Gastroesophageal sphincter (tissue), 4 donors: ENCODE measurements around the gene ZNF547. TPM values are rescaled to one million over a fixed set of nuclear protein-coding genes. Genes with fewer than 3 reads are reported as not detected.

Experiments
- ATAC-seq: fragments of 150-250 bp; one replicate; pipeline ENCODE4 v1.9.1; 2016; ENCODE audit warnings: mild to moderate bottlenecking, moderate library complexity
- H3K27ac ChIP-seq, 4 donors: fragments of 200-600 bp; sonication (generic) in 3 of 4; 1 replicate in 3 of 4; 2 replicates in 1 of 4; pipeline ENCODE4 v1.5.1; 2016 to 2019
- H3K27me3 ChIP-seq: fragments of 200-600 bp; sonication (generic); one replicate; pipeline ENCODE4 v1.5.1; 2019
- H3K36me3 ChIP-seq, 2 donors: fragments of 200-600 bp; sonication (generic); one replicate each; pipeline ENCODE4 v1.5.1; 2019; ENCODE audit warnings: control low read depth in 1 of 2
- H3K4me1 ChIP-seq, 3 donors: fragments of 200-600 bp; sonication (generic); 1 replicate in 2 of 3; 2 replicates in 1 of 3; pipeline ENCODE4 v1.5.1; 2016 to 2019; ENCODE audit warnings: control low read depth in 2 of 3
- H3K4me3 ChIP-seq, 2 donors: fragments of 200-600 bp; sonication (generic); one replicate each; pipeline ENCODE4 v1.5.1; 2019; ENCODE audit warnings: mild to moderate bottlenecking in 1 of 2, moderate library complexity in 1 of 2
- H3K9me3 ChIP-seq, 3 donors: fragments of 200-600 bp; sonication (generic); one replicate each; pipeline ENCODE4 v1.5.1; 2017 to 2019; ENCODE audit warnings: control low read depth in 2 of 3
- EP300 ChIP-seq: sonication (generic); formaldehyde crosslinking; IDR thresholded peaks from one replicate; pipeline ENCODE4 v1.6.1; 2017; ENCODE audit warnings: antibody characterized with exemption, mild to moderate bottlenecking
- POLR2A ChIP-seq, 2 donors: fragments of 450-650 bp; IDR thresholded peaks; one replicate each; pipeline ENCODE4 v1.6.1; 2017; ENCODE audit warnings: antibody characterized with exemption in 2 of 2, mild to moderate bottlenecking in 2 of 2, moderate library complexity in 1 of 2
- POLR2AphosphoS5 ChIP-seq: sonication (generic); formaldehyde crosslinking; IDR thresholded peaks from one replicate; pipeline ENCODE4 v1.6.1; 2017; ENCODE audit warnings: antibody characterized with exemption
- WGBS, 2 donors: methylation state at CpG; one replicate each; pipeline ENCODE4 v1.1.5; 2018; ENCODE audit warnings: low coverage in 1 of 2; 5-methylcytosine and 5-hydroxymethylcytosine counted together
- total RNA-seq, 4 donors: library from RNA; depleted of rRNA; stranded (reverse); fragments of >200 nt; gene quantifications; one replicate each; pipeline ENCODE4 v1.1.0, GENCODE V29; 2016
- TF ChIP-seq, protein P1 (sequence below), 4 experiments: fragments of 200-600 bp in 2 of 4; fragments of 450-650 bp in 2 of 4; sonication (generic) in 1 of 4; IDR thresholded peaks; one replicate each; pipeline ENCODE4 v1.5.1; 2017 to 2019; ENCODE audit warnings: antibody characterized with exemption in 4 of 4, mild to moderate bottlenecking in 2 of 4, moderate library complexity in 2 of 4

Gene ZNF547
- total RNA-seq, 4 donors from 2014 or later: 1.0 to 4.8 (median 2.0) TPM

- H3K4me3 ChIP-seq: no peak overlapping the region
- H3K4me1 ChIP-seq: no peaks in the 10 kb centered on the region
- no peak overlapping the region for H3K27ac ChIP-seq
- ATAC-seq: no peak
- H3K9me3 ChIP-seq: peaks cover 0 to 48% (median 0%) of the 10 kb centered on the region in 3 donors
- H3K36me3 ChIP-seq: peaks cover under 1 to 50% of the 10 kb centered on the region in 2 donors
- 80 to 88% methylated on average over 2 to 7 of the region's 9 CpGs for WGBS, 2 donors
- no peak for TF ChIP-seq EP300
- TF ChIP-seq, protein P1, sequence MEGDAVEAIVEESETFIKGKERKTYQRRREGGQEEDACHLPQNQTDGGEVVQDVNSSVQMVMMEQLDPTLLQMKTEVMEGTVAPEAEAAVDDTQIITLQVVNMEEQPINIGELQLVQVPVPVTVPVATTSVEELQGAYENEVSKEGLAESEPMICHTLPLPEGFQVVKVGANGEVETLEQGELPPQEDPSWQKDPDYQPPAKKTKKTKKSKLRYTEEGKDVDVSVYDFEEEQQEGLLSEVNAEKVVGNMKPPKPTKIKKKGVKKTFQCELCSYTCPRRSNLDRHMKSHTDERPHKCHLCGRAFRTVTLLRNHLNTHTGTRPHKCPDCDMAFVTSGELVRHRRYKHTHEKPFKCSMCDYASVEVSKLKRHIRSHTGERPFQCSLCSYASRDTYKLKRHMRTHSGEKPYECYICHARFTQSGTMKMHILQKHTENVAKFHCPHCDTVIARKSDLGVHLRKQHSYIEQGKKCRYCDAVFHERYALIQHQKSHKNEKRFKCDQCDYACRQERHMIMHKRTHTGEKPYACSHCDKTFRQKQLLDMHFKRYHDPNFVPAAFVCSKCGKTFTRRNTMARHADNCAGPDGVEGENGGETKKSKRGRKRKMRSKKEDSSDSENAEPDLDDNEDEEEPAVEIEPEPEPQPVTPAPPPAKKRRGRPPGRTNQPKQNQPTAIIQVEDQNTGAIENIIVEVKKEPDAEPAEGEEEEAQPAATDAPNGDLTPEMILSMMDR (IDR thresholded peaks at IDR 0.05): no peak
- TF ChIP-seq POLR2A (IDR thresholded peaks at IDR 0.05): no peak
- H3K27me3 ChIP-seq: no peaks in the 10 kb centered on the region
Measured at GRCh38 chr19:57403737-57404563, 40.6 kb downstream of the ZNF547 start.

DNA sequence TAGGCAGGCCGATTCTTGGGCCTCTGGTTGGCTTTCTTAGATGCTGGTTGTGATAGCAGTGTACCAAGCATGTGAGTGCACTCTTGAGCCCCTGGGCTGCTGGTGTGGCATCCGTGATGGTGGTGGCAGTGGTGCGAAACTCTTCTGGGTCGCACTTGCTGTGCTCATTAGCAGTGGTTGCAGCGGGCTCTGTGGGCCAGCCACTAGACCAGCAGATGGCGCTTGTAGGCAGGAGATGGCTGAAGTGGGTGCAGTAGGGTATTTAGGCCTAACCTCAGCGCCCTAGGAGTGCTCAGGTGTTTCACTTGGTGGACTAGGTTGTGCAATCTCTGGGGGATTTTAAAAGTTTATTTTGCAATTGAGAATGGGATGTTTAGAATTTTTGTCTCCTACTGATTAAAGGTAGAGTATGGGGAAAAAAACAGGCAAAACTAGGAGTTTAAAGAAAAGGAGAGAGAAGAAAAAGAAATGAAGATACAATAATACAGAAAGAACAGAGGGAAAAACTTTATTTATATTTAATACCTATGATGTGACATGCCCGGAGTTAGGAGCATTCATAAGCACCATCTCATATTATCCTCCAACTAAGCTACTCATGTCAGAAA is 43.3 kb downstream of the ZNF547 start:
- 4 to 17% methylated on average over 3 to 5 of the region's 8 CpGs for WGBS, 2 donors
- ATAC-seq: no peak
- no peak overlapping the region for H3K27ac ChIP-seq
- H3K9me3 ChIP-seq: peaks cover 0 to 28% (median 0%) of the 10 kb centered on the region in 3 donors
- no peaks in the 10 kb centered on the region for H3K27me3 ChIP-seq
- H3K36me3 ChIP-seq: peaks cover 0 to 24% of the 10 kb centered on the region in 2 donors
- no peak overlapping the region for H3K4me3 ChIP-seq
- H3K4me1 ChIP-seq: peaks cover 0 to 10% (median under 1%) of the 10 kb centered on the region in 3 donors
- TF ChIP-seq POLR2A (IDR thresholded peaks at IDR 0.05): no peak
- TF ChIP-seq, protein P1 (IDR thresholded peaks at IDR 0.05): peak in 3 of 4 experiments; percentile 29 to 57 (median 41)

GRCh38 chr19:57410877-57411671 is 47.7 kb downstream of the ZNF547 start, which contains the start of gene ZNF17:
TSS of gene ZNF17 (plus strand) at chr19:57411161. CDS start at chr19:57413616, 2,455 bp downstream.
- TF ChIP-seq, protein P1 (IDR thresholded peaks at IDR 0.05): peak in 1 of 4 experiments; percentile 20
- TF ChIP-seq POLR2A (IDR thresholded peaks at IDR 0.05) (no peak), POLR2AphosphoS5 (peak; percentile 59)
- Histone ChIP-seq H3K9me3 (peaks cover 0 to 8% (median 0%) of the 10 kb centered on the region in 3 donors), H3K36me3 (peaks cover 0 to 39% of the 10 kb centered on the region in 2 donors), H3K27ac (peak within 1 kb of the TSS; percentile 29 to 85 (median 82)), H3K27me3 (no peaks in the 10 kb centered on the region), H3K4me1 (peaks cover 0 to 26% (median 9%) of the 10 kb centered on the region in 3 donors), H3K4me3 (peak within 1 kb of the TSS; percentile 88 to 93)
- peak; percentile 100 for ATAC-seq
- 0% methylated on average over 3 to 9 of the region's 55 CpGs for WGBS, 2 donors

DNA sequence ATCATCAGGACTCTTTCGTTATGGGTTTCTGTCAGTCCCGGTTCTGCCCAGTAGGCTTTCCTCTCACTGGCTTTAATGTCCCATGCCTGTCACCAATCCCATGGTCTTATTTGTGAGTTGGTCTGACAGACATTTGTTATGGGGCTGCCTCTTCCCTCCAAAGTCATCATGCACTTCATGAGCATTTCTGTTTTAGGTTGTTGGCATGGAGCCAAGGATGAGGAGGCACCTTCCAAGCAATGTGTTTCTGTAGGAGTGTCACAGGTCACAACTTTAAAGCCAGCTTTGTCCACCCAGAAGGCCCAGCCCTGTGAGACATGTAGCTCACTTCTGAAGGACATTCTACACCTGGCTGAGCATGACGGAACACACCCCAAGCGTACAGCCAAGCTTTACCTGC is 56.1 kb downstream of the ZNF547 start:
- TF ChIP-seq, protein P1 (IDR thresholded peaks at IDR 0.05): no peak
- TF ChIP-seq POLR2A (IDR thresholded peaks at IDR 0.05) (no peak), EP300 (no peak), POLR2AphosphoS5 (no peak)
- ATAC-seq: no peak
- Histone ChIP-seq H3K4me3 (no peak overlapping the region), H3K27me3 (no peaks in the 10 kb centered on the region), H3K9me3 (peaks cover 0 to 83% (median 0%) of the 10 kb centered on the region in 3 donors), H3K36me3 (peaks cover 10 to 87% of the 10 kb centered on the region in 2 donors), H3K27ac (no peak overlapping the region), H3K4me1 (no peaks in the 10 kb centered on the region)
- WGBS, 2 donors: 81 to 100% methylated on average over 2 to 3 of the region's 4 CpGs
